ENCODE data around the gene SLC26A4. TPM values are rescaled to one million over a fixed set of nuclear protein-coding genes. Genes with fewer than 3 reads are reported as not detected.

The SLC26A4 gene
- total RNA-seq, 1 donor, result under 0.01 TPM

- H3K4me3 ChIP-seq (ENCODE audit: low read depth, low read length), result no peak overlapping the region
- TF ChIP-seq CTCF (IDR thresholded peaks at IDR 0.05; ENCODE audit: insufficient read depth, low read depth, low read length), result no peak
- no peak for DNase-seq (ENCODE audit: low read depth)
These were observed 85.4 kb downstream of the SLC26A4 start for GRCh38 chr7:107746006-107746405.

GRCh38 chr7:107751113-107751512 lies 90.5 kb downstream of the SLC26A4 start:
- DNase-seq (ENCODE audit: low read depth), result no peak
- no peak overlapping the region for H3K4me3 ChIP-seq (ENCODE audit: low read depth, low read length)
- TF ChIP-seq CTCF (IDR thresholded peaks at IDR 0.05; ENCODE audit: insufficient read depth, low read depth, low read length), result no peak

GRCh38 chr7:107754642-107755041 lies 94.0 kb downstream of the SLC26A4 start:
- DNase-seq (ENCODE audit: low read depth), result no peak
- TF ChIP-seq CTCF (IDR thresholded peaks at IDR 0.05; ENCODE audit: insufficient read depth, low read depth, low read length), result no peak
- no peak overlapping the region for H3K4me3 ChIP-seq (ENCODE audit: low read depth, low read length)

- no peak for DNase-seq (ENCODE audit: low read depth)
- H3K4me3 ChIP-seq (ENCODE audit: low read depth, low read length), result no peak overlapping the region
- TF ChIP-seq CTCF (IDR thresholded peaks at IDR 0.05; ENCODE audit: insufficient read depth, low read depth, low read length), result no peak
These were observed 98.0 kb downstream of the SLC26A4 start for GRCh38 chr7:107758667-107759066.

GRCh38 chr7:107767391-107767790 lies 106.8 kb downstream of the SLC26A4 start:
- no peak for DNase-seq (ENCODE audit: low read depth)
- no peak overlapping the region for H3K4me3 ChIP-seq (ENCODE audit: low read depth, low read length)
- TF ChIP-seq CTCF (IDR thresholded peaks at IDR 0.05; ENCODE audit: insufficient read depth, low read depth, low read length), result no peak

Small RNAs within 50 kb of the gene (small RNA-seq; reads per million reads assigned to genes)
- not detected for gene BANF1P5

Other genes with a start within 250 kb of the SLC26A4 start
- gene GPR22, start 190.8 kb upstream of the SLC26A4 start, total RNA-seq, result under 0.01 TPM in 1 of 2 replicates, not detected in the other
- 27.7 and 32.0 TPM in 2 replicates for gene COG5, start 96.9 kb upstream of the SLC26A4 start, total RNA-seq
- 7.4 and 10.4 TPM in 2 replicates for gene DUS4L, start 96.9 kb upstream of the SLC26A4 start, total RNA-seq
- 50.6 and 62.2 TPM in 2 replicates for gene BCAP29, start 80.6 kb upstream of the SLC26A4 start, total RNA-seq
- gene CBLL1, start 83.3 kb downstream of the SLC26A4 start, total RNA-seq, result 30.3 and 36.3 TPM in 2 replicates
- gene SLC26A3, start 142.4 kb downstream of the SLC26A4 start, total RNA-seq, result not detected in 2 replicates
- 51.5 and 63.9 TPM in 2 replicates for gene DLD, start 230.4 kb downstream of the SLC26A4 start, total RNA-seq

Data from fibroblast of villous mesenchyme (primary cell).